NCI-H1092 (cell line): ENCODE data around the gene CRTC3.

Experiments used
- DNase-seq: peaks from one replicate; lab custom pipeline; 2025; lab: John Stamatoyannopoulos, UW

CRTC3 gene

GRCh38 chr15:90563463-90563862 lies 33.7 kb downstream of the CRTC3 start:
- no peak for DNase-seq

GRCh38 chr15:90564051-90564450 lies 34.3 kb downstream of the CRTC3 start:
- DNase-seq = no peak

- no peak for DNase-seq
Measured at GRCh38 chr15:90564590-90564989, 34.9 kb downstream of the CRTC3 start.

- DNase-seq = no peak
Measured at GRCh38 chr15:90565866-90566265, 36.1 kb downstream of the CRTC3 start.

DNA sequence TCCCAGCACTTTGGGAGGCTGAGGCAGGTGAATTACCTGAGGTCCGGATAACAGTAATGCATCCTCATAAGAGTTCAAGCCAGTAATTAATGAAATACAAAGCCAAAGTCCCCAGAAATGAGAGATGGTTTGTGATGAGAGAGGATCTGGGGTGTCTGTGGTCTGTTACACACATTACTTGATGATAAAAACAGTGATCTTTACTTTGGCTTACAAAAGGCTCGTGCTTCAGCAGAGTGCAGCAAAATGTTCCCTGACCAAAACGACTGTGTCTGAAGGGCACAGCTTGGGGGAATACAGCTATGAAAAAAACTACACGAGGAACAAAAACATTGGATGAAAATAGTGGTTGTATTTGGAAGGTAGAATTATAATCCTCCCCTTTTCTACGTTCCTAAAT lies 40.9 kb downstream of the CRTC3 start:
- no peak for DNase-seq

DNA sequence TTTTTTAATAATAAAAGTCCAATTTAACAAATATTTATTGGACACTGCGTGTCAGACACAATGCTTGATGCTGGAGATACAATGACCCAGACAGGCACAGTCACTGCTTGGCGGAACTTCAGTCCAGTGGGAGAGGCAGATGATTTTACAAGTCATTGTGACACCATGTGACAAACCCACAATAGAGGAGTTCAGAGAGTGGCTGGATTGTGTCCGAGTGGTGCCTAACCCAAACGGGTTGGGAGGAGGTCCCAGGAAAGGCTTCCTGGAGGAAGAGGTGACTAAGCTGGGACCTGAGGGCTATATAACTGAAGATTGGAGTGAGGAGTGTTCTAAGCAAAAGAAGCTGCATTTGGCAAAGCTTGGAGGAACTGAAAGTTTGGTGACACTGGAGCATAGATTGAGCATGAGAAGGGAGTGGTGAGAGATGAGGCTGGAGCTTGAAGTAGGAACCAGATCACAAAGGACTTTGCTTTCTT lies 41.4 kb downstream of the CRTC3 start:
- no peak for DNase-seq

DNA sequence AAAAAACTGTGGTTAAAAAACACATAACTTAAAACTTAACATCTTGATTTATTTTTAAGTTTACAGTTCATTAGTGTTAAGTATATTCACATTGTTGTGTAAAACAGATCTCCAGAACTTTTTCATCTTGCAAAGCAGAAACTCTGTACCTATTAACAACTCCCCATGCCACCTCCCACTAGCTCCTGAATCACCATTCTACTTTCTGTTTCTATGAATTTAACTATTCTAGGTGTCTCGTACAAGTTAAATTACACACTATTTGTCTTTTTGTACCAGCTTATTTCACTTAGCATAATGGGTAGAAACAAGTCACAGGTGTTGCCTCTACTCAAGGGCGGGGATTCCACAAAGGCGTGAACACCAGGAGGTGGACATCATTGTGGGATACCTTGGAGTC lies 43.2 kb downstream of the CRTC3 start:
- DNase-seq = no peak

- DNase-seq = no peak
Measured at GRCh38 chr15:90576711-90577389, 47.1 kb downstream of the CRTC3 start.

- DNase-seq = no peak
Measured at GRCh38 chr15:90579213-90579612, 49.5 kb downstream of the CRTC3 start.

- DNase-seq = no peak
Measured at GRCh38 chr15:90580099-90580498, 50.4 kb downstream of the CRTC3 start.

DNA sequence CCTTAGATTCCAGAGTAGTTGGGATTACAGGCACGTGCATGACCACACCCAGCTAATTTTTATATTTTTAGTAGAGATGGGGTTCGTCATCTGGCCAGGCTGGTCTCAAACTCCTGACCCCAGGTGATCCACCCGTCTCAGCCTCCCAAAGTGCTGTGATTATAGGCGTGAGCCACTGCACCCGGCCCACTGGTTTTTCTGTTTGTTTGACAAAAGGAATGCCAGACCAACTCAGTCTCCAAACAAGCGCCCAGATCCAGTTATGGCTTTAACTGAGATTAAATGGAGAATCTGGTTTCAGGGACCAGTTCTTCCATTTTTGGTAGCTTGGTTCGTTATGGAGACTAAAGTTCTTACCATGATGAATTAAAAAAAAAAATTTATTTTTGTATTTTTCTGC lies 50.8 kb downstream of the CRTC3 start:
- no peak for DNase-seq

GRCh38 chr15:90580946-90581345 lies 51.2 kb downstream of the CRTC3 start:
- DNase-seq = no peak

- no peak for DNase-seq
Measured at GRCh38 chr15:90581771-90582352, 52.1 kb downstream of the CRTC3 start.

- no peak for DNase-seq
Measured at GRCh38 chr15:90582553-90582952, 52.8 kb downstream of the CRTC3 start.

- no peak for DNase-seq
Measured at GRCh38 chr15:90583471-90584252, 53.9 kb downstream of the CRTC3 start.

DNA sequence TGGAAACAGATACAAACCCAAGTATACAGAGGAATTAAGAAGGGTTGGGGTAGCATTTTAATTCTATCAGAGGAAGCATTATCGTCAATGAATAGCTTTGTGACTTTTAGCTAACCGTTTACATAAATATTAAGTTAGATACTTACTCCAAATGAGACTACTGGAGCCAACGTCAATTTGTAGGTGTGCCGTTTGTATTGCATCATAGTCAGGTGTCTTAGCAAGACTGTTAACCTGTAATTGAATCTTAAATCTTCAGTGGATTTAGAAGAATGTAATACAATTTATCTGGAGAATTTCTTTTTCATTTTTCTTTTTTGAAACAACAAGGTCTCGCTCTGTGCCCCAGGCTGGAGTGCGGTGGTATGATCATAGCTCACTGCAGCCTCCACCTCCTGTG lies 55.1 kb downstream of the CRTC3 start:
- no peak for DNase-seq

GRCh38 chr15:90585863-90586262 lies 56.1 kb downstream of the CRTC3 start:
- no peak for DNase-seq

- DNase-seq = no peak
Measured at GRCh38 chr15:90586948-90587347, 57.2 kb downstream of the CRTC3 start.

GRCh38 chr15:90588427-90588826 lies 58.7 kb downstream of the CRTC3 start:
- no peak for DNase-seq

GRCh38 chr15:90591524-90591923 lies 61.8 kb downstream of the CRTC3 start:
- DNase-seq = no peak

GRCh38 chr15:90592131-90592881 lies 62.6 kb downstream of the CRTC3 start:
- DNase-seq = no peak

DNA sequence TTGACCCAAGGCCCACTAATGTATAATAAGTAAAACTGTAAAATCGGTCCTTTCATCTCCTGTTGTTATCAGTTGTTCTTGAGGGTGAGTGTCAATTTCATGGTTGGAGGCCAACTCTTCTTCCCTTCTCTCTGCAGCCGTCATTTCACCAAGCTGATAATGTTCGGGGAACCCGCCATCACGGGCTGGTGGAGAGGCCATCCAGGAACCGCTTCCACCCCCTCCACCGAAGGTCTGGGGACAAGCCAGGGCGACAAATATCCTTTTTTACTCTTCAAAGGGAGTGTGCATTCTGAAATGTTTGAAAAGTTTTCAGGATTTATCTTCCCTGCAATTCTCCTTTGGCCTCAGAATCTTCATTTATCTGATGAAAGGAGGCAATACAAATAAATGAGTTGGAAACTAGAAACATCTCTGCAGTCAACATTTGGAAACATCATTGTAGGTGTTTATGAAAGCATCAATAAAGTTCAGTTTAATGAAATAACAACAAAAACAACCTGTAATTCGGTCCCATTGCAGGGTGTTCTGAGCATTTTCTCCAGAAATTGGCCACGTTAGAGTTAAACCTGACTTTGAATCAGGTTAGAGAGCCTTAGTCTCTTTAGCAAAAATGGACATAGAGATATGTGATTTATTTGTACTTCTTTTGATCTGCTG lies 63.9 kb downstream of the CRTC3 start:
- no peak for DNase-seq
